GM18508 (cell line): Measurements from ENCODE around the gene TOGARAM2.

ENCODE experiments used
- ATAC-seq: cut with Tn5 transposase; IDR thresholded peaks from one replicate; pipeline ENCODE4 v1.9.1; 2021; ENCODE audit warnings: moderate number of reproducible peaks; ENCODE audit not compliant: insufficient read depth, unreplicated experiment

The TOGARAM2 gene

DNA sequence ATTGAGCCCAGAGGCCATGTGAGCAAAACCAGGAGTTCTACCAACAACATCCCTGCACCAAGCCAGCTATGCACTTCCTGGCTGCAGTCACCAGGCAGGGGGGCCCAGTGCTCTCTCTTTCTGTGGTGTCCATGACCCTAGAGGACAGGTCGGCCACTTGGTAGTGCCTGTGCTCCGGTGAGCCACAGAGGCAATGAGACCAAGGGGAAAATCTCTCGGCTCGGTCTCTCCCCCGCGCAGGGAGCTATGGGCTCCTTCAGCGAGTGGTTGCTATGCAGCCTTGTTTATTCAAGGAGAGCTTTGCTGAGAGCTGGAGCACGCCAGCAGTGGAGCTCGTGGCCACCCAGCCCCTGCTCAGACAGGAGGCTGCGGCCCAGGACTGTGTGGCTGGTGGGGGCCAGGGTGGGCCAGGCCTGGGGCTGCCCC, at the start of gene TOGARAM2:
Gene TOGARAM2, plus strand, starts transcription at position 283 of the 426 bp plus-strand sequence. CDS start 13,537 bp downstream, outside the sequence.
- ATAC-seq: no peak

DNA sequence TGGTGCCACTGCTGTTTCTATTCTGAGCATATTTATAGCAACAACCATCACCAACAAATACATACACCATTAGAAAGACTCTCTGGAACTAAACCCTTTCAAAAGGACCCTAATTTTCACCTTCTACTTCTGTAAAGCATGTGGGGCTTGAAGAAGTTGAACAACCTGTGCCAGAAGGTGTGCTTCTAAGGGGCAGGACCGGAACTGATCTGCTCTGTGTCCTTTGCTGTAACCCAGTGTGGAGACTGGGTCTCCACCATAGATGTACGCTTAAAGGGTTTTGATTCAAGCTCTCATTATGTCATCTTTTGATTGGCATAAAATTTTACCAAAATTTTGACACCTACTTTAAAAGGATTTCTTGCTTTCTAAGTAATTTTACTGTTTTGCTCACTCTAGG, 46.3 kb upstream of the TOGARAM2 start:
- no peak for ATAC-seq

DNA sequence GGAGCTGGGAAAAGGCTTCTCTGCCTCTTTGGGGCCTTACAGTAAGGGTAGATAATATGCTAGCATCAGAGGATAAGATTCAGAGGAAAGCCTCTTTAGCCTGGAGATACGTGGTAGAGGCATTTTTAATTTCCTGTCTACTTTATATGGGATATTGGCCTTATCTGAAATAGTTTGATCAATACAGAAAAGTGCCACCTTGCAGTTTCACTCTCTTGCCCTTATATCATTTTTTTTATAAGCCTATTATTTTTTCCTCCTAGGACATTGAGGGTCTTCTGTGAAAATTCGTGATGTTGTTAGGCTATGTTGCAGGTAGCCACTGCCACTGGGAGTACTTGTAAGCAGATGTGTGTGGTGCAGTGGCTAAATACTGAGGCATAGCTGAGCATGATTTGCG, 40.1 kb upstream of the TOGARAM2 start:
- ATAC-seq: no peak

DNA sequence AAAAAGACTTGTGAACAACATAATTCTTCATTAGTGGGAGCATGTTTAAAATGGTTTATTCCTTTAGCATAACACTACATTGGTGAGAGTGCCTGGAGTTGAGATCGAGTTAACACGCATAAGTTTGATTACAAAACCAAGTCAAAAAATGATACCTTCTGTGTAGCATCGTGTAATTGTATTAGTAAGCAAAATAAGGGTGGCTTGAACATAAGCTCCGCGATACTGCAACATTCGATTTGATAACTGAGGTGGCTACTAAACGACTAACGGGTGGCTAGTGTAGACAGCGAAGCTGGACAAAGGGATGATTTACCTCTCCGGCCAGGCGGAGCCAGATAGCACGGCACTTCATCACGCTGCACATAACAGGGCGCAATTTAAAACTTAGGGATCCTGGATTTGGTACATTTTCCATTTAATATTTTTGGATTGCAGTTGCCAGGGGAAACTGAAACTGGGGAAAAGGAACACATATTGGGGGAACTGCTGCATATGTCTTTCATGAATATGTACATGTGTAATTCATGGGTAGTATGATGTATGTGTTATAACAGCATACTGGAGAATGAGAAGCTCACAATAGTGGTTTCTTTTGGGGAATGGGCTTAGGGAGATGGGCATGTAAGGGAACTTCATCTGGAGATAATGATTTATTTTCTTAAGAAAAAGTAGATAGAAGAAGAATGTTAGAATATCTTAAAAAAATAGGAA, 36.4 kb upstream of the TOGARAM2 start:
- ATAC-seq: no peak

DNA sequence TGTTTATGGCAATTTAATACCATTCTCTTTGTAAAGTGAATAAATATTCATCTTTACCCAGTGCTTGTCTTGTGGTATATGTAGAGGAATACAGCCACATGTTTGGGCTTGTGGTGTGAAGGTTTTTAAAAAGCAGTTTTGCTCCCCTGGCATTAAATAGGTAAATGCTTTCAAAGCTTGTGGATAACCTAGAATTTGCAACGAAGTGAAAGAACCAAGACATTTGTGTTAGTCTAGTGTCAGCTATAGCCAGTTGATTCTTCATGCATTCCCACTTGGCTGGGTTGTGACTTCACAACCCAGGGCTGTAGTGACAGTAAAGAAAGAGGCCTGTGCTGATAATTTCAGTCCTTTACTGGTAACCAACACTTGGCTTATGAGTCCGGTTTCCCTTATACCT, 32.9 kb upstream of the TOGARAM2 start:
- ATAC-seq: no peak

DNA sequence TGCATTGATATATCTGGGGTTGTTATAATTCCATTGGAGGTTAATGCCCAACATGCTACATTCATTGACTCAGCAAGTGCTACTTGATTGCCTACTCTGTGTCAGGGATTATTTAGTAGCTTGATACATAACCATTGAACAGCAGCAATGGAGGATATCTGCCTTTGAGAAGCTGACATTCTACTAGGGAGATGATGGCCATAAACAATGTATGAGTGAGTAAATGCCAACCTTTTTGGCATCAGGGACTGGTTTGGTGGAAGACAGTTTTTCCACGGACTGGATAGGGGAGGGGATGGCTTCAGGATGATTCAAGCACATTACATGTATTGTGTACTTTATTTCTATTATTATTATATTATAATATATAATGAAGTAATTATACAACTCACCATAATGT, 31.9 kb upstream of the TOGARAM2 start:
- no peak for ATAC-seq

DNA sequence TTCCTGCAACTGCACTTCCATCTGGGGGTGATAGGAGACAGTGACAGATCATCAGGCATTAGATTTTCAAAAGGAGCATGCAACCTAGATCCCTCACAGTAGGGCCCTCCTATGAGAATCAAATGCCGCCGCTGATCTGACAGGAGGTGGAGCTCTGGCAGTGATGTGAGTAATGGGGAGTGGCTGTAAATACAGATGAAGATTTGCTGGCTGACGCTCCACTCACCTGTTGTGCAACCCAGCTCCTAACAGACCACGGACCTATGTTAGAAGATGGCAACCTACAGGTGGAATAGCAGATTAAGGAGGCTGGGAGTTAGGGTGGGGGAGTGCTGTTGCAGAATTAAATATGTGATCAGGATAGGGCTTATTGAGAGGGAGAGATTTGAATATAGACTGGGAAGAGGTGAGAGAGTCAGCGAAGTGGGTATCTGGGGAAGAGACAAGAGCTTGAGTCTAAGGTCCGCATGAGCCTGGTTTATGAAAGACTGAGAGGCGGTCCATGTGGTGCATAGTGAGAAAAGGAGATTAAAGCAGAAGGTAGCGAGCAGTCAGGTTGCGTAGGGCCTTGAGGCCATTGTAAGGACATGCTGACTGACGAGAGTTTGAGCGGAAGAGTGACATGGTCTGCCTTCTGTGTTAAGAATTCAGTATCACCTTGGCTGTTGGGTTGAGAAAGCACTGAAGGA, 31.3 kb upstream of the TOGARAM2 start:
- no peak for ATAC-seq

DNA sequence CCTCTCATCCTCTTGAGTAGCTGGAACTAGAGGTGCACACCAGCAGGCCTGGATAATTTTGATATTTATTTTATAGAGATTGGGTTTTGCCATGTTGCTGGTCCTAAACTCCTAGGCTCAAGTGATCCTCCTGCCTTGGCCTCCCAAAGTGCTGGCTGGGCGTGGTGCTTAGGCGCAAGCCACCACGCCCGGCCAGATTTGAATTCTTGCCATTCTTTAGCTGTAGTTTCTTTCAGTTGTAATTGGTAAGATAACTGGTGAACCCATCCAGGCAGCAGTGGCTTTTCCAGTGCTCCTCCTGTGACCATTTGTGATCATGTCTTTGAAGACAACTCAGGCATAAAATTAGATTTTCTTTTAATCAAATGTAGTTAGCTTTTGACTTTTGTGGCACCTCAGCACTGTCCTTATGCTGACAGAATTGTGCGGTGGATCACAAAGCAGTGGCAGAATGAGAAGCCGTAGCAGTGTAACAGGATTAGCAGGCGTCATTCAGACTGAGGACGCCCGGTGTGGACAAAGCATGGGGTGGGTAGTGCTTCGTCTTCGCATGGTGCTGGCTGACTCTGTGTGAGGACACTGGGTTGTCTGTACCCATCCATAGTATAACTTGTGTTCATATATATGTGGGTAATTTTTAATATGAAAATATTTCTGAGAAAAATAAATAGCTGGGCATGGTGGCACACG, 30.0 kb upstream of the TOGARAM2 start:
- ATAC-seq: no peak

DNA sequence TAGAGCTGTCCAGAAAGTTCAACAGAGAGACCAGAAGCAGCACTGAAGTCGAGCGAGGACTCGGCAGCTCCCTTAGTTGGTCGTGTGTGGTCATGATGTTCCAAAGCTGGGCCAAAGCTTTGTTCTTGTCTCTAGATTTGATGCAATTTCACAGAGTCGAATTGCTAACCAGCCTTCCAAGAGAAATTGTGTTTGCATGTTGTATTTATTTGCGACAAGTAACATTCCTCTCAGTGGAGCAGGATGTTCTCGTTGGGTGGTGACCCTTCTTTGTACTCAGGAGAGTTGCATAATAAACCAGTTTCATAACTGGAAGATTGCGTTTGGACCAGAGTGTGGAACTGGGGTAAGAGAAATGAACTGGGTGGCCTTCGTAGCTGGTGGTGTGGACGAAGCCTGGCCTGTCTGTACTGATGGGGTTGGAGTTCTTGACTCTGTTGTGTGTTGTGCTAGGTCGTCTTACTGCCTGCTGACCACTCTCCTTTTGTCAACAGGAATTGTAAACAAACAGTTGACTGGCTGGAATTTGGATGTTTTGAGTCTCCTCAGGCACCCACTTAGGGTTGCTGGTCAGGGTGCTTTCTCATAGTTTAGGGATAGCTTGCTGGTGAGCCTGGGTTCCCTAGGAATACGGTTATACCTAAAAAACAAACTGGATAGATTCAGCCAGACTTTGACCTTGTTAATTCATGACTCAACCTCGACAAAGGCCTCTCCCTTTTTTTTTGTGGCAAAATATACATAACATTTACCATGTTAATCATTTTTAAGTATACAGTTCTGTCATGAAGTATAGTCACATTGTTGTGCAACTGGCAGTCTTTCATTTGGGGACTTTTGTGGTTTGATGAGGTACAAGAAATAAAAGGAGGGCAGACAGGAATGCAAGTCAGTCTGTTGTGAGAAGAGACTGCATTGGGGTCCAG, 28.9 kb upstream of the TOGARAM2 start:
- no peak for ATAC-seq

DNA sequence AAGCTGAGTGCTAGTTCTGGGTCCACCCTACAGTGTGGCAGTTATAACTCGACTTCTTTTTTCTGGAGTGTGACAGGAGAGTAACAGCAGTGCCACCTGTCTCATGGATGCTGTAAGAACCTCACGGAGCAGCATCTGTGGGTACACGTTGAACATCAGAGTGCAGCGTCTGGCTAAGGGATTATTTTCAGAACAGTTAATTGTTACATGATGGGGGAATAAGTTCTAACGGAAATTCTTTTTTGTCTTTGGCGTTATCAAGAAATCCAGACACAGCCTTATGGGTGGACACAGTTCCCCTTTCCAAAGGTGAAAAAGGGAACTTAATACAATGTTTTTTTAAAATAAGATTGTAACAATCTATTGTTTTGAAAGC, 28.3 kb upstream of the TOGARAM2 start:
- no peak for ATAC-seq

DNA sequence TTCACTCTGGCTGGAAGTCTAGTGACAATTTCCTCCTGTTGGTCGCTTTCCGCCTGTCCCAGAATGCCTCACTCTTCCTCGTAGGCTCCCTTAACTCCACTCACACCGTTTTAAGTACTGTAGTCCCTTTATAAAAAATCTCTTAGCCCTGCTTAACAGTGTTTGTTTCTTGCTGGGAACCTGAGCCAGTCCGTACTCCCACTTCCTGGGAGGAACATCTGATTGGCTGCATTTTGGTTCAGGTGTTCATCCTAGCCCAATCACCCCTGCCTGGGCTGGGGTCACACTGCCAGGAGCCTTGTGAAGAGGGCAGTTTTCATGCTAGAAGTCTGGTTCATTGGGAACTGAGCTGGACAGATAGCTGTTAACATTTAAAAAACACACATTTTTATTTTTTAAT, 25.6 kb upstream of the TOGARAM2 start:
- ATAC-seq: no peak

DNA sequence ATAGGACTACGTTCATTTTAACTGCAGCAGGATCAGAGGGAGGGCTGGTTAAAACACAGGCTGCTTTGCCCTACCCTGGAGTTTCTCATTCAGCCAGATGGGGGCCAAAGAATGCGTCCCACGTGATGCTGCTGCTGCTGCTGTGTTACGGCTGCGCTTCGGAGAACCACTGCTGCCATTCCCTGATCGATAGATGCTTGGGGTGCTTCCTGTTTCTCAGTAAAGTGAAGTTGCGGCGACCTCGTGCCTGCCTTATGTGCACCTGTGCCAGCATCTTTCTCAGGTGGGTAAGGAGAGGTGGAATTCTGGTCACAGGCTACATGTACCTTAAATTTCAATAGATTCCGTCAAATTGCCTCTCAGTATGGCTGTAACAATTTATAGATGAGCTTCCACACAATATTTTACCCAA, 24.7 kb upstream of the TOGARAM2 start:
- ATAC-seq: no peak

DNA sequence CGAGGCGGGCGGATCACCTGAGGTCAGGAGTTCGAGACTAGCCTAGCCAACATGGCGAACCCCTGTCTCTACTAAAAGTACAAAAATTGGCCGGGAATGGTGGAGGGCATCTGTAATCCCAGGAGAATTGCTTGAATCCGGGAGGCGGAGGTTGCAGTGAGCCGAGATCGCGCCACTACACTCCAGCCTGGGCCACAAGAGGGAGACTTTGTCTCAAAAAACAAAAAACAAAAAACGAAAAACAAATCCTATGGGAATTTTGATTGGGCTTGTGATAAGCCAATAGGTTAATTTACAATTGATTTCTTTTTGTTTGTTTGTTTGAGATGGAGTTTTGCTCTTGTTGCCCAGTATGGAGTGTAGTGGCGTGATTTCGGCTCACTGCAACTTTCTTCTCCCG, 24.2 kb upstream of the TOGARAM2 start:
- ATAC-seq: no peak

DNA sequence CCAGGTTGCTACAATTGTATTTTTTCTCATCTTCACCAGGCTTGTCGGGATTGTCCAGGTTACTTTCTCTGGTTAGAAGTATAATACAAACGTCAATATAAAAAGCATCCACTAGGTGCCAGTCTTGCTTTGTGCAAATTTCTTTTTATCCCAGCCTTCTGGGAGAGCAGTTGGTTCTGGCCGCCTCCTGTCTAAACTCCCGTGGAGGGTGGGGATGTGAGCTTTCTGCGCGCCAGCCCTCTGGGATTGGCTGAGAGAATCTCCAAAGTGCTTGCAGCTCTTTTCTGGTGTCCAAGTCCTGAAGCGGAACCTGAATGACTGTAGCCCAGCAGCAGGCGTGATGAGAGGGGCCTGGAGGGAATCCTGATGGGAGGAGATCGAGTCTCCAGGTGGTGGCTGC, 22.4 kb upstream of the TOGARAM2 start:
- no peak for ATAC-seq

DNA sequence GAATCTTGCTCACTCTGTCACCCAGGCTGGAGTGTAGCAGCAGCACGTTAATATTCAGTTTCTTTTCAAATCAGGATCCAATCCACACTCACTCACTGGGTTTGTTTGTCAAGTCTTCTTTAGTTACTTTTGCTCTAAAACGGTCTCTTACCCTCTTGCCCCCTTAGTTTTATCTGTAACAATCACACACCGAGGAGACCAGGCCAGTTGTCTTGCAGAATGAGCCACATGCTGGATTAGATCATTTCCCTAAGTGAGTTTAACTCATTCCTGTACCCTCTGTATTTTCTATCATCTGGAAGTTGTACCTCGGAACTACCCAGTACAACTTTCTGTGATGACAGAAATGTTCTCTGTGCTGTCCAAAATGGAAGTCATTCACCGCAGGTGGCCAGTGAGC, 20.7 kb upstream of the TOGARAM2 start:
- ATAC-seq: no peak

DNA sequence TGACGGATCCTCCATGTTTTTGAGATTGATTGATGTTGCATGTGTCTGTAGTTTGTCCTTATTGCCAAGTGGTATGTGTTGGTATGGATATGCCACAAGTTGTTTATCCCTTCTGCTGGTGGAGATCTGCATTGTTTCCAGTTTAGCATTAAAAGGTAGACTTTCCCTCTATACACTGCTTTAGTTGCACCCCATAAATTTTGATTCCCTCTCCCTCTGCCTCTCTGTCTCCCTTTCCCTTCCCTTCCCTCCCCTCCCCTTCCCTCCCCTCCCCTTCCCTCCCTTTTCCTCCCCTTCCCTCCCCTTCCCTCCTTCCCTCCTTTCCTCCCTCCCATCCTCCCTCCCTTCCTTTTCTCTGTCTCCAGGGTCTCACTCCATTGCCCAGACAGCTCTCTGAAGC, 18.6 kb upstream of the TOGARAM2 start:
- no peak for ATAC-seq

DNA sequence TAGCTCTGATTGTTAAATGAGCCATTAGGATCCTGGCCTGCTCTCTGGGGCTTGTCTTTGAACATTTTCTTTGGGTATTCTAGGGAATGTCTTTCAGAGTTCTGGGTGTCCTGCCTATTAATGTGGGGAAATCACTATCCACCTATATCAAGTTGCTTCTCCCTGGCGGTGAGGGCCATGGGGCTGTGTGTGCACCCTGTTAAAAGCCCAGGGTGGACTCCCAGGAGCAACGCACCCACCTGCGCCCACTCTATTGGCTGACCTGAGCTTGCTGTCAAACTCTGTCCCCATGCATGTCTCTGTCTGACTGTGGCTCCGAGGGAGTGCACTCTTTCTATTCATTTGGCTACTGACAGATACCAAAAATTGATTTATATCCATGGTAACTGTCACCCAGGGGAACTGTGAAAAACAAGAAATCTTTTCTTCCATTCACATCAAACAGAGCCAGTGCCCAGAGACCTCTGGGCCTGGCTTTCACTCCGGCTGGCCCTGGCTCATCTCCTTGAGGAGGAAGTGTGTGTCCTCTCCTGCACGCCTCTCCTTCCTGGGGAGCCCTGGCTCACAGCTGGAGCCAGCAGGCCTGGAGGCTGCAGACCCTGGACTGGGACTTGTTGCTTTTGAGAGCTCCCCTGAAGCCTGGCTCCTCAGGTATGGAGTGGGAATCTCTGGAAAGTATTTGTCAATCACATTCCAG, 10.5 kb upstream of the TOGARAM2 start:
- no peak for ATAC-seq

DNA sequence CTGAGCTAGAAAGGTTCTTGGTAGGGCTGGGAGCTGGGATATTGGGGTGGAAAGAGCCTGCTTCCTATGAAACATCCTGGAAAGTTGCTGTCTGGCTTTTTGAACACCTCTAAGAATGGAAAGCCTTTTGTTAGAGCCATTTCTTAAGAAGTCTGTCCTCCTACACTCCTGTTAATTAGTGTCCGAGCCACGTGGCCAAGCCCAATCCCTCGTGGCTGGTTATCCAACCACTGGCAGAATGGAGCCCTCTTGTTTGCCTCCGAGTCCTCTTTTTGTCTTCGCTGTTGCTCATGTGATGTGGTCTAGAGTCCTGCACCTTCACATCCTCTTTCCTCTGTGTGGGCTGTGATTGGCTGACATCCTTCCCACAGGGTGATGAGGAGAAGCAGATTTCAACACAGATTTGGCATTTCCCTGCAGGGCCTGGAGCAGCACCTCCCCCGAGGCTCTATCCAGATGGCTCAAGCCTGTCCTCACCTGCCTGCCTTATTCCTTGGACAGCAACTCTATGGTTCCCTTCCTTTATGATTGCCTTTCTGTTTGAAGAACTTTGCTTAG, 8.2 kb upstream of the TOGARAM2 start:
- ATAC-seq: no peak

DNA sequence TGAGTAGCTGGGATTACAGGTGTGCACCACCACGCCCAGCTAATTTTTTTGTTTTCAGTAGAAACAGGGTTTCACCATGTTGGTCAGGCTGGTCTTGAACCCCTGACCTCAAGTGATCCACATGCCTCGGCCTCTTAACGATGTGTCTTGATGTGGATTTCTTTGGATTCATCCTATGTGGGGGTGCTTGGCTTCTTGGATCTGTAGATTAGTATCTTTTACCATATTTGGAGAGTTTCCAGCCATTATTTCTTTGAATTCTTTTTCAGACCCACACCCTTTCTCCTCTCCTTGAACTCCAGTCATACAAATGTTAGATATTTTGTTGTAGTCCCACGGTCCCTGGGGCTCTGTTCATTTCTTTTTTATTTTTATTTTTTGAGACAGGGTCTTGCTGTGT, 6.8 kb upstream of the TOGARAM2 start:
- ATAC-seq: no peak

DNA sequence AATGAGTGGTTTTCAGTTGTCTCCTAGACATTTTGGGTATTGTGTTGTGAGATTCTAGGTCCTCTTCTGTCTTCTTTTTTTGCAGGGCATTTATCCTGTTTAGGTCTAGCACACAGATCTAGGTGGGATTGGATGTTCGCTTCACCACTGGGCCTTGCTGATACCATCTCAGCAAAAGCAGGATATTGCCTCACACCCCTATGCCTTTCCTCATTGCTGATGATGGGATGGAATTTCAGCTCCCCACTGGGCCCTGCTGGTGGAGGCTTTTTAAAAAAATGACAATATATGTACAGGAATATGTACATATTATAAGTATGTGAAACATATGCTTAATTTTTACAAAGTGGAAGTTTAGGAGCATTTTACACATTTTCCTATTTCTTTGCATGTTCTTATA, 5.4 kb upstream of the TOGARAM2 start:
- no peak for ATAC-seq
